DOHH2 (cell line): Measurements from ENCODE around the gene CPEB3.
"Not testable (repeated sequence)": the region's sequence is repeated elsewhere in the genome, so short reads cannot be mapped to it uniquely, and the experiment has no call there.

Source experiments
- H3F3A ChIP-seq: fragments of 200-600 bp; sonication (generic), shearing (Covaris generic); 2 replicates; pipeline ENCODE4 v1.6.0; 2016; ENCODE audit warnings: antibody characterized with exemption, mild to moderate bottlenecking; ENCODE audit not compliant: control insufficient read depth, insufficient read depth
- H3K27ac ChIP-seq: fragments of 200-600 bp; sonication (generic); 2 replicates; pipeline ENCODE4 v1.5.1; 2014; ENCODE audit warnings: low read depth, mild to moderate bottlenecking, low read length, moderate library complexity
- H3K27me3 ChIP-seq: fragments of 200-600 bp; sonication (generic); 2 replicates; pipeline ENCODE4 v1.6.1; 2014; ENCODE audit warnings: mild to moderate bottlenecking, low read length, mixed read lengths; ENCODE audit not compliant: control insufficient read depth
- H3K36me3 ChIP-seq: fragments of 200-600 bp; sonication (generic); 2 replicates; pipeline ENCODE4 v1.6.1; 2014; ENCODE audit warnings: mild to moderate bottlenecking, low read length, moderate library complexity, mixed read lengths; ENCODE audit not compliant: control insufficient read depth
- H3K4me1 ChIP-seq: fragments of 200-600 bp; sonication (generic); 2 replicates; pipeline ENCODE4 v1.6.1; 2014; ENCODE audit warnings: mild to moderate bottlenecking, low read length, mixed read lengths; ENCODE audit not compliant: control insufficient read depth
- H3K4me2 ChIP-seq: fragments of 200-600 bp; sonication (generic); 2 replicates; pipeline ENCODE4 v1.6.0; 2014; ENCODE audit warnings: mild to moderate bottlenecking, low read length, moderate library complexity
- H3K4me3 ChIP-seq: fragments of 200-600 bp; sonication (generic); 2 replicates; pipeline ENCODE4 v1.5.1; 2014; ENCODE audit warnings: mild to moderate bottlenecking, low read length, mixed read lengths
- H3K79me2 ChIP-seq: fragments of 200-600 bp; sonication (generic); 2 replicates; pipeline ENCODE4 v1.6.1; 2014; ENCODE audit warnings: mild to moderate bottlenecking, low read length, mixed read lengths; ENCODE audit not compliant: control insufficient read depth
- H3K9me2 ChIP-seq: fragments of 200-600 bp; sonication (generic); replicated peaks from 2 replicates; pipeline ENCODE4 v1.6.1; 2014; ENCODE audit warnings: mild to moderate bottlenecking, low read length, mixed read lengths; ENCODE audit not compliant: control insufficient read depth
- H3K9me3 ChIP-seq: fragments of 200-600 bp; sonication (generic); 2 replicates; pipeline ENCODE4 v1.6.1; 2014; ENCODE audit warnings: antibody characterized with exemption, low read length, mixed read lengths; ENCODE audit not compliant: control insufficient read depth, insufficient read depth
- H4K20me1 ChIP-seq: fragments of 200-600 bp; sonication (generic); 2 replicates; pipeline ENCODE4 v1.6.0; 2014; ENCODE audit warnings: low read depth, mild to moderate bottlenecking, antibody characterized with exemption, low read length, moderate library complexity; ENCODE audit not compliant: control insufficient read depth, insufficient read depth
- EZH2phosphoT487 ChIP-seq: fragments of 200-600 bp; sonication (generic); IDR thresholded peaks from 2 replicates; pipeline ENCODE4 v1.6.1; 2017; ENCODE audit warnings: borderline replicate concordance, mild to moderate bottlenecking, antibody characterized with exemption, low read length, moderate library complexity, mixed read lengths
- TF ChIP-seq, protein P1 (sequence below): fragments of 200-600 bp; sonication (generic); IDR thresholded peaks from one replicate; pipeline ENCODE4 v1.5.1; 2014; ENCODE audit warnings: antibody characterized with exemption, mild to moderate bottlenecking, low read depth, low read length; ENCODE audit not compliant: poor library complexity, severe bottlenecking

The CPEB3 gene

DNA sequence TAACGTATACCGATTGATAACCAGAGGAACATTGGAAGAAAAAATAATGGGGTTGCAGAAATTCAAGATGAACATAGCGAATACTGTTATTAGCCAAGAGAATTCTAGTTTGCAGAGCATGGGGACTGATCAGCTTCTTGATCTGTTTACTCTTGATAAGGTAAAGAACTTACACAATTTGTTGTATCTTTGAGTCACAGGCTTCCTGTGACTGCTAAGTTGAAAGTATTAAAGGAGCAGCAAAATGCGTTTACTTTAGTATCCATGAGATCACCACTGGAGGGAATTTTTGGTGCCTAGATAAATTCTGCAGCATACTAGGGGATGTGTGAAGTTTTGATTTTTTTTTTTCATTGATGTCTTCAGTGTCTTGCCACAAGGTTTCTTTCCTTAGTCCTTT is 263.7 kb downstream of the CPEB3 start:
- no peak for TF ChIP-seq EZH2phosphoT487
- TF ChIP-seq, protein P1, sequence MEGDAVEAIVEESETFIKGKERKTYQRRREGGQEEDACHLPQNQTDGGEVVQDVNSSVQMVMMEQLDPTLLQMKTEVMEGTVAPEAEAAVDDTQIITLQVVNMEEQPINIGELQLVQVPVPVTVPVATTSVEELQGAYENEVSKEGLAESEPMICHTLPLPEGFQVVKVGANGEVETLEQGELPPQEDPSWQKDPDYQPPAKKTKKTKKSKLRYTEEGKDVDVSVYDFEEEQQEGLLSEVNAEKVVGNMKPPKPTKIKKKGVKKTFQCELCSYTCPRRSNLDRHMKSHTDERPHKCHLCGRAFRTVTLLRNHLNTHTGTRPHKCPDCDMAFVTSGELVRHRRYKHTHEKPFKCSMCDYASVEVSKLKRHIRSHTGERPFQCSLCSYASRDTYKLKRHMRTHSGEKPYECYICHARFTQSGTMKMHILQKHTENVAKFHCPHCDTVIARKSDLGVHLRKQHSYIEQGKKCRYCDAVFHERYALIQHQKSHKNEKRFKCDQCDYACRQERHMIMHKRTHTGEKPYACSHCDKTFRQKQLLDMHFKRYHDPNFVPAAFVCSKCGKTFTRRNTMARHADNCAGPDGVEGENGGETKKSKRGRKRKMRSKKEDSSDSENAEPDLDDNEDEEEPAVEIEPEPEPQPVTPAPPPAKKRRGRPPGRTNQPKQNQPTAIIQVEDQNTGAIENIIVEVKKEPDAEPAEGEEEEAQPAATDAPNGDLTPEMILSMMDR: no peak
- no peaks in the 10 kb centered on the region for H4K20me1 ChIP-seq
- peaks cover 95% of the 10 kb centered on the region for H3K36me3 ChIP-seq
- no peaks in the 10 kb centered on the region for H3K9me2 ChIP-seq
- no peaks in the 10 kb centered on the region for H3K4me1 ChIP-seq
- no peak overlapping the region for H3K27ac ChIP-seq
- H3K79me2 ChIP-seq: no peaks in the 10 kb centered on the region
- no peaks in the 10 kb centered on the region for H3K9me3 ChIP-seq
- no peak overlapping the region for H3K4me2 ChIP-seq
- H3F3A ChIP-seq: no peaks in the 10 kb centered on the region
- no peak overlapping the region for H3K4me3 ChIP-seq
- H3K27me3 ChIP-seq: no peaks in the 10 kb centered on the region

DNA sequence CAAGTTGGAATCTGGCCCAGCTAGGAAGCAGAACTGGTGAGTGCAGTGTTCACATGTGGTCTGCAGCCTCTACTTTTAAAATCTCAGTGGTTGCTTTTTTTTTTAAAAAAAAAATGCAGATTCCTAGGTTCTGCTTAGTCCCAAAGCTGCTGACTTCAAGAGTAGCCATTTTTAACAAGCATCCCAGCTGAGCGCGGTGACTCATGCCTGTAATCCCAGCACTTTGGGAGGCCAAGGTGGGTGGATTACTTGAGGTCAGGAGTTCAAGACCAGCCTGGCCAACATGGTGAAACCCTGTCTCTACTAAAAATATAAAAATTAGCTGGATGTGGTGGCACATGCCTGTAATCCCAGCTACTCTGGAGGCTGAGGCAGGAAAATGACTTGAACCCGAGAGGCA is 265.5 kb downstream of the CPEB3 start:
- not testable (repeated sequence) for H3K79me2 ChIP-seq, H3K4me3 ChIP-seq, H3K9me2 ChIP-seq, H3K27me3 ChIP-seq, H3K27ac ChIP-seq, H3K4me2 ChIP-seq, H4K20me1 ChIP-seq, H3K9me3 ChIP-seq, H3K4me1 ChIP-seq, H3F3A ChIP-seq
- peaks cover 91% of the 10 kb centered on the region for H3K36me3 ChIP-seq

DNA sequence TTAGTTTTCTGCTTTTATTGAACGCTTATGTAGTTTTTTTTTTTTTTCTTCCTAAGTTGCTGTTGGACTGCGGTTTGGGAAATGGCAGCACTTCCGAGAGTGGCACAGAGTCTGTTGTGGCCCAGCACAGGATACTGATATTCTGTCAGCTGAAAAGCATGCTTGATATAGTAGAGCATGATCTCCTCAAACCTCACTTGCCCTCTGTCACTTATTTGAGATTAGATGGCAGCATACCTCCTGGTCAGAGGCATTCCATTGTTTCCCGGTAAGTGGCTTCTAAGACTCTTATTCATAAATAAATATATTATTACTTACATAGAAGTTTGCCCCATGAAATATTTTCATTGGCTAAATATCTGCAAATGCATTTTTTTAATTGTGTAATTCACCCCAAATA is 266.2 kb downstream of the CPEB3 start:
- H3K4me2 ChIP-seq: no peak overlapping the region
- H3K4me1 ChIP-seq: no peaks in the 10 kb centered on the region
- no peaks in the 10 kb centered on the region for H3K27me3 ChIP-seq
- H4K20me1 ChIP-seq: no peaks in the 10 kb centered on the region
- H3K9me2 ChIP-seq: no peaks in the 10 kb centered on the region
- no peak overlapping the region for H3K4me3 ChIP-seq
- no peak overlapping the region for H3K27ac ChIP-seq
- H3K79me2 ChIP-seq: no peaks in the 10 kb centered on the region
- H3K36me3 ChIP-seq: peaks cover 90% of the 10 kb centered on the region
- H3K9me3 ChIP-seq: no peaks in the 10 kb centered on the region
- TF ChIP-seq EZH2phosphoT487: no peak
- TF ChIP-seq, protein P1: no peak
- H3F3A ChIP-seq: no peaks in the 10 kb centered on the region

DNA sequence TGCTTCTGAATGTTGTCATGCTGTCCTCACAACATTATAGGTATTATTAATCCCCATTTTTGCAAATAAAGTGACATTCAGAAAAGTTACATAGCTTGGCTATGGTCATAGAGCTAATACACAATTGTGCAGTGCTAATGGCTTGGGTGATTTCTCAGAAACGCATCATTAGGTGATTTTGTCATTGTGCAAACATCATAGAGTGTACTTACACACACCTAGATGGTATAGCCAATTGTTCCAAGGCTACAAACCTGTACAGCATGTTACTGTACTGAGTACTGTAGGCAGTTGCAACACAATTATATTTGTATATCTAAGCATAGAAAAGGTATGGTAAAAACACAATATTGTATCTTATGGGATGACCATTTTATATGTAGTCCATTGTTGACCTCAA is 276.3 kb downstream of the CPEB3 start:
- no peak overlapping the region for H3K27ac ChIP-seq
- 0 out of 2 replicates have a peak, but pooled peaks cover 3% of the 10 kb centered on the region for H3F3A ChIP-seq
- peaks cover 82% of the 10 kb centered on the region for H3K36me3 ChIP-seq
- no peaks in the 10 kb centered on the region for H3K9me3 ChIP-seq
- H3K4me2 ChIP-seq: no peak overlapping the region
- H3K79me2 ChIP-seq: no peaks in the 10 kb centered on the region
- H4K20me1 ChIP-seq: no peaks in the 10 kb centered on the region
- H3K27me3 ChIP-seq: no peaks in the 10 kb centered on the region
- H3K9me2 ChIP-seq: no peaks in the 10 kb centered on the region
- no peak overlapping the region for H3K4me3 ChIP-seq
- H3K4me1 ChIP-seq: no peaks in the 10 kb centered on the region
- TF ChIP-seq, protein P1: no peak
- no peak for TF ChIP-seq EZH2phosphoT487
